ENCODE results near the gene GNB1L.

Gene GNB1L

GRCh38 chr22:19765477-19766239 lies 89.0 kb downstream of the GNB1L start:
- in situ Hi-C loops (cut with HindIII; ENCODE audit: low sequenced_read_pairs): no loop called here

- in situ Hi-C loops (cut with HindIII; ENCODE audit: low sequenced_read_pairs): no loop called here
These were observed 89.8 kb downstream of the GNB1L start for GRCh38 chr22:19764636-19765476.

GRCh38 chr22:19764299-19764593 lies 90.4 kb downstream of the GNB1L start:
- in situ Hi-C loops (cut with HindIII; ENCODE audit: low sequenced_read_pairs): no loop called here

DNA sequence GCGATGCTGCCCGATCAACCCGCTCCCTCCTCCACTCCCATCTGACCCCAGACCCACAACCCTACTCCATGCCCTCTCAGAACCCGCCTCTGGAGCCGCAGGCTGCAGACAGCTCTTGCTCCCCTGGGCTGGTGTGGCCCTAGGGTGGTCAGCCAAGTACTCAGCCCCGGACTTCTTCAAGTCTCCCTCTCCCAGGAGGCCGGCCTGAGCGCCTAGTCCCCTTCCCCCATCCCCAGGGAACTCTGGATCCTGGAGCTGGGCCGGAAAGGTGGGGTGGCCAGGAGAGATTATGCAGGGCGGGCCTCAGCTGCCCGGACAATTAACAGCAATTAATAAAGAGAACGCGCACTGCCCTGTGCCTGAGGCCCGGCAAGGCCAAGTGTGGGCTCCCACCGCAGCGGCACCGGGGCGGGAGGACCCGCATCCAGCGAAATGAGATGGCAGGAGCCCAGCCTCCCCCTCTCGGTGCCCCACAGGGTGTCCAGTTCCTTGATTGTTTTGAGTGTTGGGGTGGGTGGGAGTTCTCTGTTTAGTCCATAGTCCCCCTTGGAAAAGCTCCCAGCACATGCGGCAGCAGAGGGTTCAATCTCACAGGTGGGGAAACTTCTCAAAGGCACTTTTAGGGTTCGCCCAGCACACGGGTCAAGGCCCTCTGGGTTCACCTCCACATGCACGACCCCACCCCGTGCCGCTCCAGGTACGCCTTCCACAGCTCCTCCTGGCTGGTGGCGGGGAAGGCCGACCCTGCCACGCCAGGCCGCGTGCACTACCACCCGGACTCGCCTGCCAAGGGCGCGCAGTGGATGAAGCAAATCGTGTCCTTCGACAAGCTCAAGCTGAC lies 91.0 kb downstream of the GNB1L start:
- in situ Hi-C loops (cut with HindIII; ENCODE audit: low sequenced_read_pairs): no loop called here

DNA sequence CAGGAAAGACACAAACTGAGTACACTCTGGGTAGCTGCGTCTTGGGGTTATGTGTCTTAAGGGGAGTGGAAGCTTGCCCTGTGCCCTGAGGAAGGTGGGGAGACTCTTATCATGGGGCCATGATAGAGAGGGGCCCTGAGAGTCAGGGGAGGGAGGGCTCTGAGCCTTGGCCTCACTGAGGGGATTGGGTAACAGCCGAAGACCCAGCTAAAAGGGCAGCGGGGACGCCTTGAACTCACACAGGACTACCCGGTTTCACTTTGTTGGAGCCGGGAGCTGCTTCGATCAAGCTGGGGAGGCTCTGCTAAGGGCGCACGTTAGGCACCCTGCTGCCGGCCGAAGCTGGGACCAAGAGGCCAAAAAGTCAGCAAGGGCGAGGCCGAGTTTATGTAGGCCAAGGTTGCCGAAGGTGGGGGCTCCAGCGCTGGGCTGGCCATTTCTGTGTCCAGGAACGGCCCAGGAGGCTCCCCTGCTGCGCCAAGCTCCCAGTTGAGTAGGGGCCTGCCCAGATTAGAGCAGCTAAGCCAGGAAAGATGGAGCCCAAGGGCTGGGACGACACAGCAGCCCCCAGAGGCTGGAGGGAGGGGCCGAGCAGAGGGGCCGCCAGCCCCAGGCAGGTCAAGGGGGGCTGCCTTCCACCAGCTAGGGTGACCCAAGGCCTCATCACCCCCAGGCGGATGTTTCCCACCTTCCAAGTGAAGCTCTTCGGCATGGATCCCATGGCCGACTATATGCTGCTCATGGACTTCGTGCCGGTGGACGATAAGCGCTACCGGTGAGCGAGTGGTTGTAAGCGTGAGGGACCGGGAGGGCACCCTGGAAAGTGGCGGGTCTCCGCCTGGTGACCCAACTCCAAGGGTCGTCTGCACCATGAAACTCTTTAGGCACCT lies 91.9 kb downstream of the GNB1L start:
- in situ Hi-C loops (cut with HindIII; ENCODE audit: low sequenced_read_pairs): no loop called here

GRCh38 chr22:19761725-19762567 lies 92.7 kb downstream of the GNB1L start:
- in situ Hi-C loops (cut with HindIII; ENCODE audit: low sequenced_read_pairs): no loop called here

GRCh38 chr22:19760951-19761724 lies 93.5 kb downstream of the GNB1L start:
- in situ Hi-C loops (cut with HindIII; ENCODE audit: low sequenced_read_pairs): no loop called here

- in situ Hi-C loops (cut with HindIII; ENCODE audit: low sequenced_read_pairs): no loop called here
These were observed 94.4 kb downstream of the GNB1L start, which contains the start of gene TBX1 for GRCh38 chr22:19760058-19760950. Gene TBX1 (plus strand): TSS chr22:19760778. CDS start chr22:19760844, 66 bp downstream.

DNA sequence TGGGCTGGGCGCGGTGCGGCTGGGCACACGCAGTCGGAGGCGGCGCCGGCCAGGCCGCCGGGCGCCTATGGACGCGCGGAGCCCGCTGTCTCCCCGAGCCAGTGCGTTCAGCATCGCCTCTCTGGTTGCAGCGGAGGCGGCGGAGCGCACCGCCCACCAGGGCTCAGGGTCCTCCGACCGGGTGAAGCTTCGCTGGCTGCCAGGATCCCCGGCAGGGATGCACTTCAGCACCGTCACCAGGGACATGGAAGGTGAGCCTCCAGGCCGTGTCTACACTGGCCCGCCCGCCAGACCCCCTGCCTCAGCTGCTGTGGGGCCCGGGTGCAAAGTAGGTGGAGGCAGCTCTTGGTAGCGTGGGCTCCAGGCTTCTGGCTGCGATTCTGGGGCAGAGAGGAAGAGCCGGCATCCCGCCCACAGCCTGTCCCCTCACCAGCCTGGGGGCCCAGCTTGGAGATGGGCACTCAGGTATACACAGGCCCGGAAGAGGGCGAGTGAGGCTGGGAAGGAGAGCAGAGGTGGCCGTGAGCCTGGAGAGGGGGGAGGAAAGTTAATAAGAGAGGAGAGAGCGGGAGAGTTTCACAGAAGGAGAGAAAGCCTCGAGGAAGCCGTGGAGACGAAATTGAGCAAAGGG lies 95.1 kb downstream of the GNB1L start:
- in situ Hi-C loops (cut with HindIII; ENCODE audit: low sequenced_read_pairs): loop anchor here (5.0 kb wide), 2 partner anchors 73 to 173 kb away; no protein-coding TSS in a partner anchor

GRCh38 chr22:19758896-19759426 lies 95.7 kb downstream of the GNB1L start:
- in situ Hi-C loops (cut with HindIII; ENCODE audit: low sequenced_read_pairs): loop anchor here (5.0 kb wide), 2 partner anchors 73 to 173 kb away; no protein-coding TSS in a partner anchor

GRCh38 chr22:19757985-19758895 lies 96.4 kb downstream of the GNB1L start:
- in situ Hi-C loops (cut with HindIII; ENCODE audit: low sequenced_read_pairs): loop anchor here (5.0 kb wide), 2 partner anchors 74 to 174 kb away; no protein-coding TSS in a partner anchor

DNA sequence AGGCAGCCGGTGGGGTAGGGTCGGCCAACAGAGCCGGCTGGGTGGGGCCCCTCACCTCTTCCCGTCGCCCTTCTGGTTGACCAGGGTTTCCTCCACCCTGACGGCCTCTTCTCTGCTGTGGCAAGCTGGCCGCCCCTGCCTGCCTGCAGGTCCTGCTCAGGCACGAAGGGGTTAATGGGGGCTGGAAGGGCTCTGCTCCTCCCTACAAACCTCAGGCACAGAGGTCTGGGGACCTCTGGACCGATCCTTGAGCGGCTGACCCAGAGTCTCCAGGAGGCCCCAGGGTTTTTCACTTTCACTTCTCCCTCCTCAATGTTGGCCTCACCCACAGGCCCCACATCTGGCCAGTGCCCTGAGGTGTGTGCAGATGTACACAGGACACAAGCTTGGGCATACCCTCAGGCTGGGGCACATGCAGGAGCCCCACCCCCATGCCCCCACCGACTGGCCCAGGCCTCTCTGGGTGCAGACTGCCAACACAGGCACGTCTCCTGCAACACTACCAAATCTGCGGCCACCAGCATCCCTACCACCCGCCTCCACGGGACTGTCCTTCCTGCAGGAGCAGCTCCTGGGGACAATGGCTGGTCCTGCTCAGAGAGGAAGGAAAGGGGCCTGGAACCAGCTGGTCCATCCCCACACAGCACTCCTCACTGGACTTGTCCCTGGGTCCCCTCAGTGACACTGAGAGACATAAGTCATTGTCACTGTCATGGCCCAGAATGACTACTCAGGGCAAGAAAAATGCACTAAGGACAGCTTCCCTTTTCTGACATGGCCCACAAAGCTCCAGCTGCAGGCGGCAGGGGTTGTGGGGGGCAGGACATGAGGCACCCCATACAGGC lies 97.3 kb downstream of the GNB1L start:
- in situ Hi-C loops (cut with HindIII; ENCODE audit: low sequenced_read_pairs): loop anchor here (5.0 kb wide), 2 partner anchors 75 to 175 kb away; no protein-coding TSS in a partner anchor

GRCh38 chr22:19756288-19757128 lies 98.2 kb downstream of the GNB1L start:
- in situ Hi-C loops (cut with HindIII; ENCODE audit: low sequenced_read_pairs): loop anchor here (5.0 kb wide), 2 partner anchors 76 to 176 kb away; no protein-coding TSS in a partner anchor
